PC-3 (cell line): Measurements from ENCODE around the gene TENT4B.

Experiments used
- EZH2 ChIP-seq: fragments of 300-600 bp; sonication (generic); IDR thresholded peaks from one replicate; pipeline ENCODE4 v1.6.1; 2017; ENCODE audit warnings: antibody characterized with exemption, mild to moderate bottlenecking, low read length; ENCODE audit not compliant: unreplicated experiment
- TF ChIP-seq, protein P1 (sequence below): fragments of 300-600 bp; sonication (generic); conservative IDR thresholded peaks from 2 replicates; pipeline ENCODE4 v1.5.1; 2017; ENCODE audit warnings: antibody characterized with exemption, low read depth, mild to moderate bottlenecking, low read length

DNA sequence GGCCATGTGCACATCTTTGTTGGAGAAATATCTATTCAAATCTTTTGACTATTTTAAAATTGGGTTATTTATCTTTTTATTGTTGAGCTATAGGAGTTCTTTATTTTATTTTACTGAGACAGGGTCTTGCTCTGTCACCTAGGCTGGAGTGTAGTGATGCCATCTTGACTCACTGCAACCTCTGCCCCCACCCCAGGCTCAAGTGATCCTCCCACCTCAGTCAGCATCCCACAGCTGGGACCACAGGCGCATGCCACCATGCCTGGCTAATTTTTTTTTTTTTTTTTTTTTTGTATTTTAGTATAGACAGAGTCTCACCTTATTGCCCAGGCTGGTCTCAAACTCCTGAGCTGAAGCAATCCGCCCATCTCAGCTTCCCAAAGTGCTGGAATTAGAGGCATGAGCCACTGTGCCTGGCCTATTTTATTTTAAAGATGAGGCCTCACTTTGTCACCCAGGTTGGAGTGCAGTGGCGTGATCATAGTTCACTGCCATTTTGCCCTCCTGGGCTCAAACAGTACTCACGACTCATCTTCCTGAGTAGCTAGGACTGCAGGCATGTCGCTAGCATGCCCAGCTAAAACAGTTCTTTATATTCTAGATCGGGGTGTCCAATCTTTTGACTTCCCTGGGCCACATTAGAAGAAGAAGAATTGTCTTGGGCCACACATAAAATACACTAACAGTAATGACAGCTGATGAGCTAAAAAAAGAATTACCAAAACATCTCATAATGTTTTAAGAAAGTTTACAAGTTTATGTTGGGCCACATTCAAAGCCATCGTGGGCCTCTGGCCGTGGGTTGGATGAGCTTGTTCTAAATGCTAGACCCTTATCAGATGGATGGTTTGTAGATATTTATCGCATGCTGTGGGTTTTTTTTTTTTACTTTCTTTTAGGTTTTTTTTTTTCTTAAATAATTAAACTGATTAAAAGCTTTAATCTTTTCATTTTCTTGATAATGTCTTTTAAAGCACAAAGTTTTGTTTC, 13.7 kb downstream of the TENT4B start:
- TF ChIP-seq, protein P1, sequence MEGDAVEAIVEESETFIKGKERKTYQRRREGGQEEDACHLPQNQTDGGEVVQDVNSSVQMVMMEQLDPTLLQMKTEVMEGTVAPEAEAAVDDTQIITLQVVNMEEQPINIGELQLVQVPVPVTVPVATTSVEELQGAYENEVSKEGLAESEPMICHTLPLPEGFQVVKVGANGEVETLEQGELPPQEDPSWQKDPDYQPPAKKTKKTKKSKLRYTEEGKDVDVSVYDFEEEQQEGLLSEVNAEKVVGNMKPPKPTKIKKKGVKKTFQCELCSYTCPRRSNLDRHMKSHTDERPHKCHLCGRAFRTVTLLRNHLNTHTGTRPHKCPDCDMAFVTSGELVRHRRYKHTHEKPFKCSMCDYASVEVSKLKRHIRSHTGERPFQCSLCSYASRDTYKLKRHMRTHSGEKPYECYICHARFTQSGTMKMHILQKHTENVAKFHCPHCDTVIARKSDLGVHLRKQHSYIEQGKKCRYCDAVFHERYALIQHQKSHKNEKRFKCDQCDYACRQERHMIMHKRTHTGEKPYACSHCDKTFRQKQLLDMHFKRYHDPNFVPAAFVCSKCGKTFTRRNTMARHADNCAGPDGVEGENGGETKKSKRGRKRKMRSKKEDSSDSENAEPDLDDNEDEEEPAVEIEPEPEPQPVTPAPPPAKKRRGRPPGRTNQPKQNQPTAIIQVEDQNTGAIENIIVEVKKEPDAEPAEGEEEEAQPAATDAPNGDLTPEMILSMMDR: no peak
- TF ChIP-seq EZH2: no peak
